ENCODE results near the gene INKA2. TPM values are rescaled to one million over a fixed set of nuclear protein-coding genes. Genes with fewer than 3 reads are reported as not detected.
A peak's percentile ranks its signal among the peaks of the same experiment; 100 is the strongest.

The INKA2 gene
- polyA plus RNA-seq, 1 donor from 2014 or later: 0.77 TPM

DNA sequence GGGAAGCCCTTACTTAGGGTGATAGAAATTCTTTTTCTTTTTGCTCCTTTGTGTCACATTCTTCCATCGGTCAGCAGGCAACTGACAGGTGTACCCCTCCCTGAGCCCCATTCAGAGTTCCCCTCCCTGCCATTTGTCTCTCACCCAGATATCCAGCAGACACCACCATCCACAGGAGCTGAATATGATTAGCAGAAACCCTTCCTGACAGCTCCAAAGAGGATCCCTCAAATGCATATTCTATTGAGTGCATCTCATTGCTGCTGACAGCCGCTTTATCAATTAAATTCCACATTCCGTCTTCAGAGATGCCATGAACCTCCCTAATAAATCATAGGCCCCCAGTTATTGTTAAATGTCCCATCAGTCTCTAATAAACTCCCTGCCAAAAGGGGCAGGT, 10.4 kb upstream of the INKA2 start:
- peak overlapping the region; percentile 76 for H3K27ac ChIP-seq (ENCODE audit: low read length)
- peak overlapping the region; percentile 35 for H3K4me3 ChIP-seq (ENCODE audit: low read length)
- peak overlapping the region; percentile 55 for H3K4me2 ChIP-seq (ENCODE audit: low read length)

DNA sequence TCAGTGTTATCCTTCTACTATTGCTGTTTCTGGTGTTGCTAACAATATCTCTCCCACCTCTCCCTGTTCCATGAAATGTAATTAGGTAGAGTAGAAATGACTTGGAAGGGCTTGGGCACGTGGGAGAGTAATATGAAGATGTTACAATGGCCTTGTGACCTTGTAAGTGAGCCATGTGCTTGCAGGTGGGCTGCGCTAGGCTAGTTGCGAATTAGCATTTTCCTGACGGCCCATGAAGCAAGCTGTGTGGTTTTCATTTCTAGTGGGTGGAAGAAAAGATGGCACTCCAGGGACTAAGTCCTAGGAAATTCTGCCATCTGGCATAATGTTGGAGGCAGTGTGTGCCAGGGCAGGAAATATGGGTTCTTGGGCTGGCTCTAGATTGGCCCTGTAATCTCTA, 8.8 kb upstream of the INKA2 start:
- H3K27ac ChIP-seq (ENCODE audit: low read length): peak overlapping the region; percentile 76
- peaks cover 4% of the 10 kb centered on the region for H3F3A ChIP-seq (ENCODE audit: insufficient read depth, low read length, poor library complexity, severe bottlenecking)
- no peak overlapping the region for H2AFZ ChIP-seq (ENCODE audit: low read depth, low read length)
- no peaks in the 10 kb centered on the region for H3K27me3 ChIP-seq (ENCODE audit: insufficient read depth, low read depth, low read length)
- TF ChIP-seq EP300 (conservative IDR thresholded peaks at IDR 0.05; ENCODE audit: poor library complexity, severe bottlenecking) (no peak), MXI1 (conservative IDR thresholded peaks at IDR 0.05; ENCODE audit: poor library complexity, severe bottlenecking) (no peak)
- peak overlapping the region; percentile 35 for H3K4me3 ChIP-seq (ENCODE audit: low read length)
- H3K36me3 ChIP-seq (ENCODE audit: insufficient read depth, low read length): peaks cover 15% of the 10 kb centered on the region
- no peaks in the 10 kb centered on the region for H3K9me3 ChIP-seq (ENCODE audit: low read length)
- H4K20me1 ChIP-seq (ENCODE audit: insufficient read depth): no peaks in the 10 kb centered on the region
- no peak overlapping the region for H3K4me2 ChIP-seq (ENCODE audit: low read length)
- H3K9ac ChIP-seq (ENCODE audit: low read length): peak overlapping the region; percentile 48
- no peaks in the 10 kb centered on the region for H3K79me2 ChIP-seq (replicated peaks; ENCODE audit: insufficient read depth, low read length)
- H3K9me2 ChIP-seq (ENCODE audit: insufficient read depth, low read length): no peaks in the 10 kb centered on the region

More for the DNA sequence above, 10.4 kb upstream of the INKA2 start:
- H2AFZ ChIP-seq (ENCODE audit: low read depth, low read length): no peak overlapping the region
- peaks cover 5% of the 10 kb centered on the region for H3K79me2 ChIP-seq (replicated peaks; ENCODE audit: insufficient read depth, low read length)
- H4K20me1 ChIP-seq (ENCODE audit: insufficient read depth): no peaks in the 10 kb centered on the region
- TF ChIP-seq TAF1 (IDR thresholded peaks at IDR 0.05; ENCODE audit: low read depth): no peak
- H3K27me3 ChIP-seq (ENCODE audit: insufficient read depth, low read depth, low read length): no peaks in the 10 kb centered on the region
- no peaks in the 10 kb centered on the region for H3K9me3 ChIP-seq (ENCODE audit: low read length)
- peak overlapping the region; percentile 48 for H3K9ac ChIP-seq (ENCODE audit: low read length)
- H3F3A ChIP-seq (ENCODE audit: insufficient read depth, low read length, poor library complexity, severe bottlenecking): peaks cover 10% of the 10 kb centered on the region
- no peaks in the 10 kb centered on the region for H3K9me2 ChIP-seq (ENCODE audit: insufficient read depth, low read length)
- H3K36me3 ChIP-seq (ENCODE audit: insufficient read depth, low read length): peaks cover 15% of the 10 kb centered on the region

DNA sequence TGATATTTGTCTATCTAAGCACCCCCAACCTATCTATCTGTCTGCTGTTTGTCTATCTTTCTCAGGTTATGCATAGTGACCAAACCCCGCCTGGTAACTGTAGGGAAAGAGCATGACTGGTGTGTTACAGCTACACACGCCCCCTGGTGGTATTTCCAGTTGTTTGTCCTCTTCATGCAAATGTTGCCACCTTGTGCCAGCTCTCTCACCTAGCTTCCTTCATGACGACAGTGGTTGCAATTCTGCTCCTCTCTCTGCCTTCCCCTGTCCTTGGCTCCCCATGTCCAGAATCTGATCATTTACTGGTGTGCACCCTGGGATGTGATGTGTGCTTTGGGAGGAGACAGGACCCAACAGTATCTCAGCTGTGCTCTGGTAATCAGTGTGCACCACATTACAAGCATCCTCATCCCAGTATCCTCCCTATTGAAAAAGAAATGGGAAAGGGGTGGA, 8.1 kb upstream of the INKA2 start:
- Histone ChIP-seq H4K20me1 (ENCODE audit: insufficient read depth) (no peaks in the 10 kb centered on the region), H2AFZ (ENCODE audit: low read depth, low read length) (no peak overlapping the region), H3K27me3 (ENCODE audit: insufficient read depth, low read depth, low read length) (no peaks in the 10 kb centered on the region), H3K4me2 (ENCODE audit: low read length) (no peak overlapping the region), H3K36me3 (ENCODE audit: insufficient read depth, low read length) (peaks cover 15% of the 10 kb centered on the region), H3K9ac (ENCODE audit: low read length) (no peak overlapping the region), H3K4me3 (ENCODE audit: low read length) (no peak overlapping the region), H3K9me3 (ENCODE audit: low read length) (no peaks in the 10 kb centered on the region), H3K79me2 (replicated peaks; ENCODE audit: insufficient read depth, low read length) (no peaks in the 10 kb centered on the region), H3F3A (ENCODE audit: insufficient read depth, low read length, poor library complexity, severe bottlenecking) (peaks cover 4% of the 10 kb centered on the region), H3K27ac (ENCODE audit: low read length) (peak overlapping the region; percentile 39), H3K9me2 (ENCODE audit: insufficient read depth, low read length) (no peaks in the 10 kb centered on the region)
- TF ChIP-seq SMC3 (conservative IDR thresholded peaks at IDR 0.05; ENCODE audit: poor library complexity): peak; percentile 32
- TF ChIP-seq, protein P1, sequence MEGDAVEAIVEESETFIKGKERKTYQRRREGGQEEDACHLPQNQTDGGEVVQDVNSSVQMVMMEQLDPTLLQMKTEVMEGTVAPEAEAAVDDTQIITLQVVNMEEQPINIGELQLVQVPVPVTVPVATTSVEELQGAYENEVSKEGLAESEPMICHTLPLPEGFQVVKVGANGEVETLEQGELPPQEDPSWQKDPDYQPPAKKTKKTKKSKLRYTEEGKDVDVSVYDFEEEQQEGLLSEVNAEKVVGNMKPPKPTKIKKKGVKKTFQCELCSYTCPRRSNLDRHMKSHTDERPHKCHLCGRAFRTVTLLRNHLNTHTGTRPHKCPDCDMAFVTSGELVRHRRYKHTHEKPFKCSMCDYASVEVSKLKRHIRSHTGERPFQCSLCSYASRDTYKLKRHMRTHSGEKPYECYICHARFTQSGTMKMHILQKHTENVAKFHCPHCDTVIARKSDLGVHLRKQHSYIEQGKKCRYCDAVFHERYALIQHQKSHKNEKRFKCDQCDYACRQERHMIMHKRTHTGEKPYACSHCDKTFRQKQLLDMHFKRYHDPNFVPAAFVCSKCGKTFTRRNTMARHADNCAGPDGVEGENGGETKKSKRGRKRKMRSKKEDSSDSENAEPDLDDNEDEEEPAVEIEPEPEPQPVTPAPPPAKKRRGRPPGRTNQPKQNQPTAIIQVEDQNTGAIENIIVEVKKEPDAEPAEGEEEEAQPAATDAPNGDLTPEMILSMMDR (IDR thresholded peaks at IDR 0.05; ENCODE audit: poor library complexity, severe bottlenecking): peak; percentile 50
- no peak for TF ChIP-seq TAF1 (IDR thresholded peaks at IDR 0.05; ENCODE audit: low read depth)
- peak; percentile 28 for TF ChIP-seq RAD21 (conservative IDR thresholded peaks at IDR 0.05)
- TF ChIP-seq POLR2AphosphoS5 (IDR thresholded peaks at IDR 0.05): no peak
- no peak for TF ChIP-seq MXI1 (conservative IDR thresholded peaks at IDR 0.05; ENCODE audit: poor library complexity, severe bottlenecking)
- no peak for TF ChIP-seq EZH2 (IDR thresholded peaks at IDR 0.05; ENCODE audit: borderline replicate concordance, insufficient read depth, low read length, poor library complexity, severe bottlenecking)

DNA sequence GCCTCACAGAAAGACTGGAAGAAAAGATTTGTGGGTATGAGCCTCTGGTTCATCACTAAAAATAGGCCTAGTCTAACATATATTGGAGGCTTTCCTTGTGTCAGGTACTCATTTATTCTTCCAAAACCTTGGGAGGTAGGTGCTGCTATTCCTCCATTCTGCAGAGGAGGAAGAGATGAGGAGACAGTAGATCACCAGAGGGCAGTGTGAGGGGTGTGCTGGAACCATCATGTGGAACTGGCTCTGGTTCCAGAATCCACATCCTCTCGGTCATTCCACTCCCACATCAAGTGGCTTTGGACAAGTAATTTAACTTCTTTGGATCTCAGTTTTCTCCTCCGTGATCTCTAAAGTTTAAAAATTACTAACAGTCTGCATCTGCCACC, 7.4 kb upstream of the INKA2 start:
- no peak overlapping the region for H3K27ac ChIP-seq (ENCODE audit: low read length)

More for the DNA sequence above, 7.4 kb upstream of the INKA2 start:
- Histone ChIP-seq H3K4me2 (ENCODE audit: low read length) (no peak overlapping the region), H3K36me3 (ENCODE audit: insufficient read depth, low read length) (peaks cover 15% of the 10 kb centered on the region), H3K4me3 (ENCODE audit: low read length) (no peak overlapping the region), H3F3A (ENCODE audit: insufficient read depth, low read length, poor library complexity, severe bottlenecking) (peaks cover 4% of the 10 kb centered on the region), H3K9me3 (ENCODE audit: low read length) (no peaks in the 10 kb centered on the region), H3K79me2 (replicated peaks; ENCODE audit: insufficient read depth, low read length) (no peaks in the 10 kb centered on the region), H4K20me1 (ENCODE audit: insufficient read depth) (no peaks in the 10 kb centered on the region), H2AFZ (ENCODE audit: low read depth, low read length) (no peak overlapping the region), H3K9ac (ENCODE audit: low read length) (no peak overlapping the region), H3K27me3 (ENCODE audit: insufficient read depth, low read depth, low read length) (no peaks in the 10 kb centered on the region), H3K9me2 (ENCODE audit: insufficient read depth, low read length) (no peaks in the 10 kb centered on the region)
- TF ChIP-seq, protein P2, sequence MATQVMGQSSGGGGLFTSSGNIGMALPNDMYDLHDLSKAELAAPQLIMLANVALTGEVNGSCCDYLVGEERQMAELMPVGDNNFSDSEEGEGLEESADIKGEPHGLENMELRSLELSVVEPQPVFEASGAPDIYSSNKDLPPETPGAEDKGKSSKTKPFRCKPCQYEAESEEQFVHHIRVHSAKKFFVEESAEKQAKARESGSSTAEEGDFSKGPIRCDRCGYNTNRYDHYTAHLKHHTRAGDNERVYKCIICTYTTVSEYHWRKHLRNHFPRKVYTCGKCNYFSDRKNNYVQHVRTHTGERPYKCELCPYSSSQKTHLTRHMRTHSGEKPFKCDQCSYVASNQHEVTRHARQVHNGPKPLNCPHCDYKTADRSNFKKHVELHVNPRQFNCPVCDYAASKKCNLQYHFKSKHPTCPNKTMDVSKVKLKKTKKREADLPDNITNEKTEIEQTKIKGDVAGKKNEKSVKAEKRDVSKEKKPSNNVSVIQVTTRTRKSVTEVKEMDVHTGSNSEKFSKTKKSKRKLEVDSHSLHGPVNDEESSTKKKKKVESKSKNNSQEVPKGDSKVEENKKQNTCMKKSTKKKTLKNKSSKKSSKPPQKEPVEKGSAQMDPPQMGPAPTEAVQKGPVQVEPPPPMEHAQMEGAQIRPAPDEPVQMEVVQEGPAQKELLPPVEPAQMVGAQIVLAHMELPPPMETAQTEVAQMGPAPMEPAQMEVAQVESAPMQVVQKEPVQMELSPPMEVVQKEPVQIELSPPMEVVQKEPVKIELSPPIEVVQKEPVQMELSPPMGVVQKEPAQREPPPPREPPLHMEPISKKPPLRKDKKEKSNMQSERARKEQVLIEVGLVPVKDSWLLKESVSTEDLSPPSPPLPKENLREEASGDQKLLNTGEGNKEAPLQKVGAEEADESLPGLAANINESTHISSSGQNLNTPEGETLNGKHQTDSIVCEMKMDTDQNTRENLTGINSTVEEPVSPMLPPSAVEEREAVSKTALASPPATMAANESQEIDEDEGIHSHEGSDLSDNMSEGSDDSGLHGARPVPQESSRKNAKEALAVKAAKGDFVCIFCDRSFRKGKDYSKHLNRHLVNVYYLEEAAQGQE (IDR thresholded peaks at IDR 0.05; ENCODE audit: borderline replicate concordance): no peak
- TF ChIP-seq POLR2AphosphoS5 (IDR thresholded peaks at IDR 0.05): no peak
- TF ChIP-seq TAF1 (IDR thresholded peaks at IDR 0.05; ENCODE audit: low read depth): no peak
- TF ChIP-seq MXI1 (conservative IDR thresholded peaks at IDR 0.05; ENCODE audit: poor library complexity, severe bottlenecking): no peak
- no peak for TF ChIP-seq EZH2 (IDR thresholded peaks at IDR 0.05; ENCODE audit: borderline replicate concordance, insufficient read depth, low read length, poor library complexity, severe bottlenecking)
- TF ChIP-seq, protein P1 (IDR thresholded peaks at IDR 0.05; ENCODE audit: poor library complexity, severe bottlenecking): no peak
- no peak for TF ChIP-seq EP300 (conservative IDR thresholded peaks at IDR 0.05; ENCODE audit: poor library complexity, severe bottlenecking)

All from neural cell (in vitro differentiated cells).